Neural progenitor cell (in vitro differentiated cells): ENCODE data around the gene JUND. TPM values are rescaled to one million over a fixed set of nuclear protein-coding genes. Genes with fewer than 3 reads are reported as not detected.

Source experiments
- DNase-seq: peaks from one replicate; pipeline ENCODE4 v3.0.0-alpha.2; 2016; ENCODE audit warnings: low spot score
- H2AFZ ChIP-seq: fragments of 200-600 bp; sonication (generic); replicated peaks from 2 replicates; pipeline ENCODE4 v1.6.1; 2016; ENCODE audit warnings: antibody characterized with exemption
- H3F3A ChIP-seq: fragments of 200-600 bp; sonication (generic); 2 replicates; pipeline ENCODE4 v1.6.1; 2016; ENCODE audit warnings: antibody characterized with exemption, low read depth
- H3K27ac ChIP-seq: fragments of 200-600 bp; sonication (generic); 2 replicates; pipeline ENCODE4 v1.5.1; 2016; ENCODE audit warnings: mild to moderate bottlenecking
- H3K27me3 ChIP-seq: fragments of 200-600 bp; sonication (generic); 2 replicates; pipeline ENCODE4 v1.6.1; 2016; ENCODE audit warnings: mild to moderate bottlenecking, moderate library complexity
- H3K36me3 ChIP-seq: fragments of 200-600 bp; sonication (generic); 2 replicates; pipeline ENCODE4 v1.5.1; 2016
- H3K4me1 ChIP-seq: fragments of 200-600 bp; sonication (generic); 2 replicates; pipeline ENCODE4 v1.6.1; 2016; ENCODE audit warnings: mixed run types
- H3K4me2 ChIP-seq: fragments of 200-600 bp; sonication (generic); 2 replicates; pipeline ENCODE4 v1.6.1; 2016
- H3K4me3 ChIP-seq: fragments of 200-600 bp; sonication (generic); 2 replicates; pipeline ENCODE4 v1.5.1; 2016
- H3K79me2 ChIP-seq: fragments of 200-600 bp; sonication (generic); 2 replicates; pipeline ENCODE4 v1.6.1; 2016; ENCODE audit warnings: low read depth
- H3K9ac ChIP-seq: fragments of 200-600 bp; sonication (generic); 2 replicates; pipeline ENCODE4 v1.6.1; 2016
- H3K9me3 ChIP-seq: fragments of 200-600 bp; sonication (generic); 2 replicates; pipeline ENCODE4 v1.5.1; 2016; ENCODE audit warnings: low read depth
- H4K20me1 ChIP-seq: fragments of 200-600 bp; sonication (generic); 2 replicates; pipeline ENCODE4 v1.6.1; 2016; ENCODE audit warnings: low read depth
- H3K27ac Mint-ChIP-seq: 3 replicates; pipeline ENCODE4 v1.8.0; 2021; ENCODE audit warnings: mixed read lengths
- H3K27me3 Mint-ChIP-seq: 2 replicates; pipeline ENCODE4 v1.8.0; 2022; ENCODE audit warnings: low read depth, mild to moderate bottlenecking, inconsistent platforms, moderate library complexity, mixed read lengths; ENCODE audit not compliant: insufficient read depth
- H3K36me3 Mint-ChIP-seq: 3 replicates; pipeline ENCODE4 v1.8.0; 2021; ENCODE audit warnings: mixed read lengths
- H3K4me1 Mint-ChIP-seq: 3 replicates; pipeline ENCODE4 v1.8.0; 2021; ENCODE audit warnings: mixed read lengths
- H3K4me3 Mint-ChIP-seq: 3 replicates; pipeline ENCODE4 v1.8.0; 2021; ENCODE audit warnings: mild to moderate bottlenecking, moderate library complexity, mixed read lengths
- H3K9me3 Mint-ChIP-seq: 3 replicates; pipeline ENCODE4 v1.8.0; 2020; ENCODE audit warnings: mixed read lengths
- EZH2 ChIP-seq: fragments of 200-600 bp; sonication (generic); IDR thresholded peaks from 2 replicates; pipeline ENCODE4 v1.6.1; 2017; ENCODE audit warnings: antibody characterized with exemption, mild to moderate bottlenecking, moderate library complexity
- EZH2phosphoT487 ChIP-seq: fragments of 200-600 bp; sonication (generic); IDR thresholded peaks from 2 replicates; pipeline ENCODE4 v1.6.1; 2017; ENCODE audit warnings: antibody characterized with exemption
- total RNA-seq: library from RNA; depleted of rRNA; stranded (reverse); fragments of >200 nt; gene quantifications from 2 replicates; pipeline ENCODE4 v1.2.3, GENCODE V29; 2015; ENCODE audit warnings: low replicate concordance
- TF ChIP-seq, protein P1 (sequence below): fragments of 200-600 bp; sonication (generic); IDR thresholded peaks from 2 replicates; pipeline ENCODE4 v1.5.1; 2017; ENCODE audit warnings: antibody characterized with exemption, mild to moderate bottlenecking

Gene JUND
- total RNA-seq, 1 donor from 2014 or later = 51.7 TPM

GRCh38 chr19:18308051-18308947 lies 26.9 kb upstream of the JUND start:
- no peak for DNase-seq
- peaks cover 28% of the 10 kb centered on the region for H3K4me1 Mint-ChIP-seq

DNA sequence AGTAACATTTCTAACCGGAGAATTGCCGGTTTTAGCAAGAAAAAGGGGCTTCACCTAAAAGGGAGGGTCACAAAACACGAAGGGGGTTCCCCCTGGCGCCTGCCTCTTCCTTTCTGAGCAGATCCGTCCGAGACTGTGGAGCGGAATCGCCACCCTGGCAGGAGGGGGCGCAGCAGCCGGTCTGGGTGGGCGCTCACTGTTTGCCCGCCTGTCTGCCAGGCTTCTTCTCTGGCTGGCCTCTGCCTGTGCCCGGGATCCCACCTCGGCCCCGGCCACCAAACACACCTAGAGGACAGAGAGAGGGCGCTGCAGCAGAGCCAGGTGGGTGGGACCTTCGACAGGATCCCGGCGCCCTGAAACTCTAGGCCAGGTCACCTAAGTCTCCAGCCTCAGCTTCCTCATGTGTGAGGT lies 25.9 kb upstream of the JUND start:
- peak overlapping the region; percentile 43 for H3K4me3 Mint-ChIP-seq
- Histone ChIP-seq H3K79me2 (no peaks in the 10 kb centered on the region), H3K27ac (no peak overlapping the region), H3K4me1 (peaks cover 21% of the 10 kb centered on the region), H2AFZ (no peak overlapping the region), H3K36me3 (no peaks in the 10 kb centered on the region), H3K27me3 (no peaks in the 10 kb centered on the region), H3K9me3 (no peaks in the 10 kb centered on the region), H3F3A (peaks cover 44% of the 10 kb centered on the region), H3K4me3 (no peak overlapping the region), H4K20me1 (peaks cover 31% of the 10 kb centered on the region), H3K4me2 (no peak overlapping the region), H3K9ac (no peak overlapping the region)
- H3K27me3 Mint-ChIP-seq = no peaks in the 10 kb centered on the region
- H3K4me1 Mint-ChIP-seq = peaks cover 28% of the 10 kb centered on the region
- H3K9me3 Mint-ChIP-seq = no peaks in the 10 kb centered on the region
- TF ChIP-seq EZH2 (no peak), EZH2phosphoT487 (no peak)
- TF ChIP-seq, protein P1, sequence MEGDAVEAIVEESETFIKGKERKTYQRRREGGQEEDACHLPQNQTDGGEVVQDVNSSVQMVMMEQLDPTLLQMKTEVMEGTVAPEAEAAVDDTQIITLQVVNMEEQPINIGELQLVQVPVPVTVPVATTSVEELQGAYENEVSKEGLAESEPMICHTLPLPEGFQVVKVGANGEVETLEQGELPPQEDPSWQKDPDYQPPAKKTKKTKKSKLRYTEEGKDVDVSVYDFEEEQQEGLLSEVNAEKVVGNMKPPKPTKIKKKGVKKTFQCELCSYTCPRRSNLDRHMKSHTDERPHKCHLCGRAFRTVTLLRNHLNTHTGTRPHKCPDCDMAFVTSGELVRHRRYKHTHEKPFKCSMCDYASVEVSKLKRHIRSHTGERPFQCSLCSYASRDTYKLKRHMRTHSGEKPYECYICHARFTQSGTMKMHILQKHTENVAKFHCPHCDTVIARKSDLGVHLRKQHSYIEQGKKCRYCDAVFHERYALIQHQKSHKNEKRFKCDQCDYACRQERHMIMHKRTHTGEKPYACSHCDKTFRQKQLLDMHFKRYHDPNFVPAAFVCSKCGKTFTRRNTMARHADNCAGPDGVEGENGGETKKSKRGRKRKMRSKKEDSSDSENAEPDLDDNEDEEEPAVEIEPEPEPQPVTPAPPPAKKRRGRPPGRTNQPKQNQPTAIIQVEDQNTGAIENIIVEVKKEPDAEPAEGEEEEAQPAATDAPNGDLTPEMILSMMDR = no peak
- H3K36me3 Mint-ChIP-seq = peaks cover 8% of the 10 kb centered on the region
- DNase-seq = no peak
- peak overlapping the region; percentile 95 for H3K27ac Mint-ChIP-seq

More at GRCh38 chr19:18308051-18308947, 26.9 kb upstream of the JUND start:
- Histone ChIP-seq H3K9ac (no peak overlapping the region), H4K20me1 (peaks cover 39% of the 10 kb centered on the region), H3K36me3 (peaks cover 3% of the 10 kb centered on the region), H3K79me2 (peaks cover 10% of the 10 kb centered on the region), H3F3A (peaks cover 43% of the 10 kb centered on the region), H3K27ac (no peak overlapping the region), H3K4me1 (peaks cover 21% of the 10 kb centered on the region), H3K4me3 (no peak overlapping the region), H2AFZ (no peak overlapping the region), H3K9me3 (no peaks in the 10 kb centered on the region), H3K27me3 (no peaks in the 10 kb centered on the region), H3K4me2 (no peak overlapping the region)
- H3K27ac Mint-ChIP-seq = no peak overlapping the region
- H3K36me3 Mint-ChIP-seq = peaks cover 13% of the 10 kb centered on the region
- no peaks in the 10 kb centered on the region for H3K27me3 Mint-ChIP-seq
- H3K4me3 Mint-ChIP-seq = no peak overlapping the region
- no peak for TF ChIP-seq EZH2
- TF ChIP-seq, protein P1 = no peak
- no peak for TF ChIP-seq EZH2phosphoT487
- no peaks in the 10 kb centered on the region for H3K9me3 Mint-ChIP-seq

DNA sequence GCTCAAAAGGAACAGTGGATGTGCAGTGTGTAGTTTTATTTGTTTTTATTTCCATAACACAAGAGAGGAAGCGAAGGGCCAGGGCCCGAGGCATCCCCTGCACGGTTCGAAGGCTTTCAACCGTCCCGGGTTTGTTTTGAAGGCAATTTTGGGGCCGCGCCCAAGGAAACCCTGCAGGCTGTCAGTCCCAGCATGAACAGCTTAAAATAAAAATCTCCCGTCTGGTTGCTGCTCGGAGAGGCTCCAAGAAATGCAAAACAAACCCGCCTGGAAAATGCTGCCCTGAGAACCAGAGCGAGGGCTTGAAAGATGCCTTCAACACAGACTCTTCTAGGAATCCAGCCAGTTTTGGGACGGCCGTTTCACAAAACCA lies 25.5 kb upstream of the JUND start:
- H3K27ac Mint-ChIP-seq = peak overlapping the region; percentile 95
- TF ChIP-seq EZH2 (no peak), EZH2phosphoT487 (no peak)
- TF ChIP-seq, protein P1 = no peak
- Histone ChIP-seq H3K9ac (no peak overlapping the region), H3F3A (peaks cover 44% of the 10 kb centered on the region), H2AFZ (no peak overlapping the region), H3K79me2 (no peaks in the 10 kb centered on the region), H3K27ac (no peak overlapping the region), H3K4me3 (no peak overlapping the region), H3K27me3 (no peaks in the 10 kb centered on the region), H3K4me1 (peaks cover 21% of the 10 kb centered on the region), H3K4me2 (no peak overlapping the region), H3K9me3 (no peaks in the 10 kb centered on the region), H4K20me1 (peaks cover 27% of the 10 kb centered on the region), H3K36me3 (no peaks in the 10 kb centered on the region)
- DNase-seq = no peak
- H3K4me3 Mint-ChIP-seq = peak overlapping the region; percentile 43
- H3K4me1 Mint-ChIP-seq = peaks cover 28% of the 10 kb centered on the region
- H3K9me3 Mint-ChIP-seq = no peaks in the 10 kb centered on the region
- H3K36me3 Mint-ChIP-seq = peaks cover 8% of the 10 kb centered on the region
- H3K27me3 Mint-ChIP-seq = no peaks in the 10 kb centered on the region
